Skeletal muscle satellite cell (primary cell): ENCODE data around the gene NKAIN2.

Experiments used
- H3K27me3 ChIP-seq: 2 replicates; pipeline ENCODE4 v1.7.0; 2013; ENCODE audit warnings: low read length; ENCODE audit not compliant: control insufficient read depth, insufficient read depth
- H3K36me3 ChIP-seq: 2 replicates; pipeline ENCODE4 v1.7.0; 2013; ENCODE audit warnings: mild to moderate bottlenecking, control low read depth, low read length; ENCODE audit not compliant: insufficient read depth
- H3K4me1 ChIP-seq: 2 replicates; pipeline ENCODE4 v1.7.0; 2013; ENCODE audit warnings: low read length; ENCODE audit not compliant: control insufficient read depth, insufficient read depth
- H3K4me2 ChIP-seq: 2 replicates; pipeline ENCODE4 v1.7.0; 2013; ENCODE audit warnings: mild to moderate bottlenecking, low read length
- H3K4me3 ChIP-seq: 2 replicates; pipeline ENCODE4 v1.7.0; 2013; ENCODE audit warnings: low read length
- H3K9ac ChIP-seq: 2 replicates; pipeline ENCODE4 v1.7.0; 2013; ENCODE audit warnings: mild to moderate bottlenecking, low read depth, low read length, moderate library complexity
- H3K9me3 ChIP-seq: replicated peaks from 2 replicates; pipeline ENCODE4 v1.7.0; 2013; ENCODE audit warnings: mild to moderate bottlenecking, control low read depth, low read length

NKAIN2 gene

GRCh38 chr6:124073021-124073420 is 269.4 kb downstream of the NKAIN2 start:
- Histone ChIP-seq H3K4me2 (no peak overlapping the region), H3K4me3 (no peak overlapping the region), H3K4me1 (peaks cover 5% of the 10 kb centered on the region), H3K27me3 (no peaks in the 10 kb centered on the region), H3K9me3 (no peaks in the 10 kb centered on the region), H3K36me3 (no peaks in the 10 kb centered on the region), H3K9ac (no peak overlapping the region)

GRCh38 chr6:124073820-124074587 is 270.3 kb downstream of the NKAIN2 start:
- no peaks in the 10 kb centered on the region for H3K9me3 ChIP-seq
- no peaks in the 10 kb centered on the region for H3K36me3 ChIP-seq
- H3K4me3 ChIP-seq = no peak overlapping the region
- peaks cover 5% of the 10 kb centered on the region for H3K4me1 ChIP-seq
- no peak overlapping the region for H3K4me2 ChIP-seq
- no peak overlapping the region for H3K9ac ChIP-seq
- H3K27me3 ChIP-seq = no peaks in the 10 kb centered on the region

- H3K9me3 ChIP-seq = no peaks in the 10 kb centered on the region
- H3K9ac ChIP-seq = no peak overlapping the region
- no peak overlapping the region for H3K4me3 ChIP-seq
- peaks cover 5% of the 10 kb centered on the region for H3K4me1 ChIP-seq
- no peaks in the 10 kb centered on the region for H3K27me3 ChIP-seq
- H3K4me2 ChIP-seq = no peak overlapping the region
- H3K36me3 ChIP-seq = no peaks in the 10 kb centered on the region
Measured at GRCh38 chr6:124074606-124075005, 270.9 kb downstream of the NKAIN2 start.

GRCh38 chr6:124076336-124077048 is 272.8 kb downstream of the NKAIN2 start:
- no peaks in the 10 kb centered on the region for H3K36me3 ChIP-seq
- H3K4me3 ChIP-seq = no peak overlapping the region
- no peak overlapping the region for H3K4me2 ChIP-seq
- peaks cover 5% of the 10 kb centered on the region for H3K4me1 ChIP-seq
- no peaks in the 10 kb centered on the region for H3K27me3 ChIP-seq
- H3K9me3 ChIP-seq = no peaks in the 10 kb centered on the region
- no peak overlapping the region for H3K9ac ChIP-seq

GRCh38 chr6:124078169-124078568 is 274.5 kb downstream of the NKAIN2 start:
- Histone ChIP-seq H3K4me3 (no peak overlapping the region), H3K4me1 (peaks cover 5% of the 10 kb centered on the region), H3K9me3 (no peaks in the 10 kb centered on the region), H3K4me2 (no peak overlapping the region), H3K27me3 (no peaks in the 10 kb centered on the region), H3K36me3 (no peaks in the 10 kb centered on the region), H3K9ac (no peak overlapping the region)

GRCh38 chr6:124080483-124080882 is 276.8 kb downstream of the NKAIN2 start:
- Histone ChIP-seq H3K4me2 (no peak overlapping the region), H3K4me3 (no peak overlapping the region), H3K9me3 (no peaks in the 10 kb centered on the region), H3K9ac (no peak overlapping the region), H3K4me1 (no peaks in the 10 kb centered on the region), H3K36me3 (no peaks in the 10 kb centered on the region), H3K27me3 (no peaks in the 10 kb centered on the region)

- no peaks in the 10 kb centered on the region for H3K27me3 ChIP-seq
- no peaks in the 10 kb centered on the region for H3K36me3 ChIP-seq
- H3K9ac ChIP-seq = no peak overlapping the region
- no peak overlapping the region for H3K4me3 ChIP-seq
- H3K9me3 ChIP-seq = no peaks in the 10 kb centered on the region
- peaks cover 5% of the 10 kb centered on the region for H3K4me1 ChIP-seq
- H3K4me2 ChIP-seq = no peak overlapping the region
Measured at GRCh38 chr6:124090491-124090890, 286.8 kb downstream of the NKAIN2 start.

GRCh38 chr6:124099520-124099919 is 295.9 kb downstream of the NKAIN2 start:
- Histone ChIP-seq H3K9me3 (no peaks in the 10 kb centered on the region), H3K27me3 (no peaks in the 10 kb centered on the region), H3K4me2 (no peak overlapping the region), H3K36me3 (no peaks in the 10 kb centered on the region), H3K9ac (no peak overlapping the region), H3K4me3 (no peak overlapping the region), H3K4me1 (no peaks in the 10 kb centered on the region)

GRCh38 chr6:124110514-124110913 is 306.8 kb downstream of the NKAIN2 start:
- Histone ChIP-seq H3K27me3 (no peaks in the 10 kb centered on the region), H3K36me3 (no peaks in the 10 kb centered on the region), H3K4me3 (no peak overlapping the region), H3K9me3 (no peaks in the 10 kb centered on the region), H3K4me1 (no peaks in the 10 kb centered on the region), H3K4me2 (no peak overlapping the region), H3K9ac (no peak overlapping the region)

- H3K36me3 ChIP-seq = no peaks in the 10 kb centered on the region
- no peak overlapping the region for H3K4me2 ChIP-seq
- no peaks in the 10 kb centered on the region for H3K27me3 ChIP-seq
- H3K9me3 ChIP-seq = no peaks in the 10 kb centered on the region
- H3K4me3 ChIP-seq = no peak overlapping the region
- H3K9ac ChIP-seq = no peak overlapping the region
- peaks cover 7% of the 10 kb centered on the region for H3K4me1 ChIP-seq
Measured at GRCh38 chr6:124119596-124119995, 315.9 kb downstream of the NKAIN2 start.

- H3K4me2 ChIP-seq = no peak overlapping the region
- H3K9me3 ChIP-seq = no peaks in the 10 kb centered on the region
- H3K4me1 ChIP-seq = peaks cover 7% of the 10 kb centered on the region
Measured at GRCh38 chr6:124123617-124124209, 320.0 kb downstream of the NKAIN2 start.

More at GRCh38 chr6:124123617-124124209, 320.0 kb downstream of the NKAIN2 start:
- no peaks in the 10 kb centered on the region for H3K36me3 ChIP-seq
- H3K27me3 ChIP-seq = no peaks in the 10 kb centered on the region
- no peak overlapping the region for H3K9ac ChIP-seq
- no peak overlapping the region for H3K4me3 ChIP-seq
